Vagina (tissue), 2 donors: ENCODE results near the gene CHMP6. TPM values are rescaled to one million over a fixed set of nuclear protein-coding genes. Genes with fewer than 3 reads are reported as not detected.

ENCODE experiments used
- DNase-seq, 2 donors: peaks; one replicate each; pipeline ENCODE4 v3.0.0-alpha.2; 2017; ENCODE audit errors: extremely low spot score in 2 of 2
- H3K27ac ChIP-seq: fragments of 200-600 bp; sonication (generic); one replicate; pipeline ENCODE4 v1.5.1; 2019
- H3K27me3 ChIP-seq: fragments of 200-600 bp; sonication (generic); one replicate; pipeline ENCODE4 v1.5.1; 2019
- H3K36me3 ChIP-seq, 2 donors: fragments of 200-600 bp; sonication (generic); one replicate each; pipeline ENCODE4 v1.5.1; 2017 to 2019
- H3K4me1 ChIP-seq: fragments of 200-600 bp; sonication (generic); one replicate; pipeline ENCODE4 v1.5.1; 2019
- H3K4me3 ChIP-seq, 2 donors: fragments of 200-600 bp; sonication (generic); 1 replicate in 1 of 2; 2 replicates in 1 of 2; pipeline ENCODE4 v1.5.1; 2016 to 2019
- H3K9me3 ChIP-seq: fragments of 200-600 bp; sonication (generic); one replicate; pipeline ENCODE4 v1.5.1; 2019
- POLR2A ChIP-seq, 2 donors: fragments of 450-650 bp; IDR thresholded peaks; one replicate each; pipeline ENCODE4 v1.6.1; 2017; ENCODE audit warnings: antibody characterized with exemption in 2 of 2, mild to moderate bottlenecking in 2 of 2, moderate library complexity in 2 of 2
- POLR2AphosphoS5 ChIP-seq, 2 donors: sonication (generic); formaldehyde crosslinking; IDR thresholded peaks; one replicate each; pipeline ENCODE4 v1.9.0; 2017; ENCODE audit warnings: antibody characterized with exemption in 2 of 2, mild to moderate bottlenecking in 2 of 2, low read depth in 1 of 2; ENCODE audit not compliant: insufficient read depth in 1 of 2
- intact Hi-C: fragments of 100-400 bp; cut with DNase I; formaldehyde crosslinking; loops from one replicate; pipeline ENCODE4 v1.15.1; 2023
- total RNA-seq: library from RNA; depleted of rRNA; stranded (reverse); fragments of >200 nt; gene quantifications from one replicate; pipeline ENCODE4 v1.2.3, GENCODE V29; 2016
- TF ChIP-seq, protein P1 (sequence below), 3 experiments: fragments of 450-650 bp in 2 of 3; fragments of 200-600 bp in 1 of 3; sonication (generic) in 1 of 3; IDR thresholded peaks; one replicate each; pipeline ENCODE4 v1.5.1; 2017 to 2019; ENCODE audit warnings: antibody characterized with exemption in 3 of 3, mild to moderate bottlenecking in 2 of 3, moderate library complexity in 2 of 3

Gene CHMP6
- total RNA-seq, 1 donor from 2014 or later = 31.7 TPM

DNA sequence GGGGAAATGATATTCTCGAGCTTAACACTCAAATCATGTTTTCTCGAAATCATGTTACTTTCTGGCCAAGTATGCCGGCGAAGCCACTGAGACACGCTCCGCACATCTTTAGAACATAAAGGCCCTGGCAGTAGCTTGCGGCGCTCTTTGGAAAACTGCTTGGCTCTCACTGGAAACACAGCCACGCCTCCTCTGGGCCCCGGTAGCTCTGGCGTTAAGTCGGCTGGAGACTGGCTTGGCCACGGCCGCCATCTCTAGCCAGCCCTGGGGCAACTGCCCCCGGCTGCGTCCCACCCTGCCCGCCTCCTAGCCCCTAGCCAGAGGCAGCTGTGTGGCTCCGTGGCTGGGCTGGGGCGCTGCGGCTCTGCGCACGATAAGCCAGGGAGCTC, 34.1 kb downstream of the CHMP6 start:
- intact Hi-C loops = loop anchor here (2.0 kb wide), 1 partner anchor 71 kb away; no protein-coding TSS in a partner anchor
- peaks cover 4% of the 10 kb centered on the region for H3K27me3 ChIP-seq
- peaks cover 43% of the 10 kb centered on the region for H3K4me1 ChIP-seq
- no peaks in the 10 kb centered on the region for H3K36me3 ChIP-seq
- no peak overlapping the region for H3K4me3 ChIP-seq
- H3K27ac ChIP-seq = no peak overlapping the region
- DNase-seq = no peak
- H3K9me3 ChIP-seq = no peaks in the 10 kb centered on the region
- TF ChIP-seq, protein P1, sequence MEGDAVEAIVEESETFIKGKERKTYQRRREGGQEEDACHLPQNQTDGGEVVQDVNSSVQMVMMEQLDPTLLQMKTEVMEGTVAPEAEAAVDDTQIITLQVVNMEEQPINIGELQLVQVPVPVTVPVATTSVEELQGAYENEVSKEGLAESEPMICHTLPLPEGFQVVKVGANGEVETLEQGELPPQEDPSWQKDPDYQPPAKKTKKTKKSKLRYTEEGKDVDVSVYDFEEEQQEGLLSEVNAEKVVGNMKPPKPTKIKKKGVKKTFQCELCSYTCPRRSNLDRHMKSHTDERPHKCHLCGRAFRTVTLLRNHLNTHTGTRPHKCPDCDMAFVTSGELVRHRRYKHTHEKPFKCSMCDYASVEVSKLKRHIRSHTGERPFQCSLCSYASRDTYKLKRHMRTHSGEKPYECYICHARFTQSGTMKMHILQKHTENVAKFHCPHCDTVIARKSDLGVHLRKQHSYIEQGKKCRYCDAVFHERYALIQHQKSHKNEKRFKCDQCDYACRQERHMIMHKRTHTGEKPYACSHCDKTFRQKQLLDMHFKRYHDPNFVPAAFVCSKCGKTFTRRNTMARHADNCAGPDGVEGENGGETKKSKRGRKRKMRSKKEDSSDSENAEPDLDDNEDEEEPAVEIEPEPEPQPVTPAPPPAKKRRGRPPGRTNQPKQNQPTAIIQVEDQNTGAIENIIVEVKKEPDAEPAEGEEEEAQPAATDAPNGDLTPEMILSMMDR (IDR thresholded peaks at IDR 0.05) = no peak
- TF ChIP-seq POLR2AphosphoS5 (IDR thresholded peaks at IDR 0.05; ENCODE audit: insufficient read depth in 1 of 2, low read depth in 1 of 2) (no peak), POLR2A (IDR thresholded peaks at IDR 0.05) (no peak)

DNA sequence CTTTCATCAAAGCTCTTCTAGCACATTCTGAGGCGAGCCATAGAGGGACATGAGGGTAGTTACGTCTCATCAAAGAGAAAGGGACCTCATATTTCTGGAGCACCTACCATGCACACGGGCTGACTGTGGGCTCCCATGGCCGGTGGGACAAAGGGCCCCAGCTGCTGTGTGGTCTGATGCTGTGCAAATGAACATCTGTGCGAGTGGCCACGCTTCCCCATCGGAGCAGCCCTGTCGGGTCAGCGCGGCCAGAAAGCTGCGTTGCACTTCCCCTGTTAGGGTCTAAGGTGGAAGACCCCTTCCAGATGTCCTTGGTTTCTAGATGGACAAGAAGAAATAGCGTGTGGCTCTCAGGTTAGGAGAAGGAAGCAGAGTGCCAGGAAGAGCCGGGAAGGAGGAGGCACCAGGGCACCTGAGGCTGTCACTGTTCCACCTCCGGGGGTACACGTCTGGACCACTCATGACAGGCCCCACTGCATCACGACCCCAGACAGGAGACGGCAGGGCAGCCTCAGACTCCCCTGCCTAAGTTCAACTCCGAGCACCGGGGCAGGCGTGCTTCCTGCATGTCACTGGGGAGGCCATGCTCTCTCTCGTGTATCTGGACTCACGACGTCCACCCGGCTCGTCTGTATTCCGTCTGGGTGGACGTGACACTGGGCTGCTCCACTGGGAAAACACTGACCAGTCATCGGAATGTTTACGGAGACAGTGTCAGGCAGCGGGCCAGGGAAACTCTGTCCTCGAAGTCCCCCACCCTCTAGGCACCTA, 34.8 kb downstream of the CHMP6 start:
- Histone ChIP-seq H3K4me1 (peaks cover 36% of the 10 kb centered on the region), H3K27ac (peak overlapping the region; percentile 45), H3K36me3 (no peaks in the 10 kb centered on the region), H3K4me3 (peak overlapping the region in 1 of 2 donors; percentile 35), H3K27me3 (peaks cover 4% of the 10 kb centered on the region), H3K9me3 (no peaks in the 10 kb centered on the region)
- intact Hi-C loops = no loop called here
- no peak for DNase-seq
- TF ChIP-seq POLR2A (IDR thresholded peaks at IDR 0.05) = no peak
- TF ChIP-seq POLR2AphosphoS5 (IDR thresholded peaks at IDR 0.05; ENCODE audit: insufficient read depth in 1 of 2, low read depth in 1 of 2) = no peak
- TF ChIP-seq, protein P1 (IDR thresholded peaks at IDR 0.05) = no peak

DNA sequence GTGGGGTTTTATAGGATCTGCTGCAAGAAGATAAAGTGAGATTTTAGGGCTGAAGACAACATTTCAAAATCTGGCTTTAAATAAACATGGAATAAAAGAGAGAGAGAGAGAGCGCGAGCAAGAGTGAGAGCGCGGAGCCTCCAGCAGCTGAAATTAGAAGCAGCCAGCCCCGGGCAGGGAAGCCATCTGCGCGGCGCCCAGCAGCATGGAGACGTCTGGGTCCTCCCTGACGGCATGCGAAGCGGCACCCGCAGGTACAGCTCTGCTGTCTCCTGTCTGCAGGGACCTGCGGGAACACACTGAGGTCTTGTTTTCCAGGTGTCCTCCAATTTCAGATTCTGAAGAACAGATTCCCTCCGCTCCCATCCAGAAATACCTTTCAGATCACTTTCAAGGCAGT, 35.4 kb downstream of the CHMP6 start:
- DNase-seq = no peak
- Histone ChIP-seq H3K36me3 (peaks cover 0 to 3% of the 10 kb centered on the region in 2 donors), H3K9me3 (no peaks in the 10 kb centered on the region), H3K27ac (peak overlapping the region; percentile 45), H3K27me3 (peaks cover 4% of the 10 kb centered on the region), H3K4me3 (peak overlapping the region; percentile 0 to 35), H3K4me1 (peaks cover 32% of the 10 kb centered on the region)
- TF ChIP-seq, protein P1 (IDR thresholded peaks at IDR 0.05) = no peak
- TF ChIP-seq POLR2AphosphoS5 (IDR thresholded peaks at IDR 0.05; ENCODE audit: insufficient read depth in 1 of 2, low read depth in 1 of 2) = no peak
- TF ChIP-seq POLR2A (IDR thresholded peaks at IDR 0.05) = no peak
- intact Hi-C loops = no loop called here

DNA sequence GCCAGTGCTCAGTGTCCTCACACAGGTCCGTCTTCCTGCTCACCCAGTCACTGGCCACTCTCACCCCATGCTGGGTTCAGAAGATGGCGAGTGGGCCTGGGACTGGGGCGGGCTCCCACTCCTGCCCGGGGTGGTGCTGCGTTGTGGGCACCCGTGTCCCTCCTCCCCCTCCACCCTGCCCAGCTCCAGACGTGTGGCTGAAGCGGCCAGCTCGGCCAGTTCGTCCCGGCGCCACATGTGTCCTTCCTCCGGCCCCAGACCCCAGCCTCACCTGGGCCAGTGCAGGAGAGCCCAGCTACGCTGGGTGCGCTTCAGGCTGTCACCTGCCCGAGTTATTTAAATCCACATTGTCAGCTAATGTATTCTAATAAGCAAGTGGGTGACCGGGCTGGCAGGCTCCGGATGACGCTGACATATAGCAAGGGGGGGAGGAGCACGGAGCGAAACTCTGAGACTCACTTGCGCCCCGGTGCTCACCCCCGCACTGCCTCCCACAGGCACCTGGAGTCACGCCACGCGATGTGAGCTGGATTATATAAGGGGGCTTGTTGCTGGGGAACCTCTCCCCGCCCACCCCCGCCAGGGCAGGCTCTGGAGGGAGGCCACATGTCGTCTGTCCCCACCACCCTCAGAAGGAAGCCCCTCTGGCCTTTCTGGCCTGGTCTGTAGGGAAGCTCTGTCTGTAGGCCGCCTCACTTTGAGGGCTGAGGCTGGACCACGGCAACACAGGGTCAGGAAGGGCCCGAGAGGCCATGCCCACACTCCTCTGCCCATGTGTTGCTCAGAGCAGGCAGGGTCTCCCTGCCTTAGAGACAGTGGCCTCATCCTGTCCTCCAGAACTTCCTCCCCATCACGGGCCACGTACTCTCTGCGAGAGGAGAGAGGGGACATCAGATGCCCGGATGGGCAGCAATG, 36.2 kb downstream of the CHMP6 start:
- no peaks in the 10 kb centered on the region for H3K9me3 ChIP-seq
- H3K4me1 ChIP-seq = peaks cover 34% of the 10 kb centered on the region
- peaks cover 4% of the 10 kb centered on the region for H3K27me3 ChIP-seq
- peak overlapping the region; percentile 0 to 35 for H3K4me3 ChIP-seq
- intact Hi-C loops = no loop called here
- no peak overlapping the region for H3K27ac ChIP-seq
- H3K36me3 ChIP-seq = peaks cover 0 to 4% of the 10 kb centered on the region in 2 donors
- DNase-seq = no peak
- TF ChIP-seq POLR2A (IDR thresholded peaks at IDR 0.05) = no peak
- no peak for TF ChIP-seq POLR2AphosphoS5 (IDR thresholded peaks at IDR 0.05; ENCODE audit: insufficient read depth in 1 of 2, low read depth in 1 of 2)
- TF ChIP-seq, protein P1 (IDR thresholded peaks at IDR 0.05) = no peak
